CD14-positive monocyte (primary cell): ENCODE results near the gene RRBP1. TPM values are rescaled to one million over a fixed set of nuclear protein-coding genes. Genes with fewer than 3 reads are reported as not detected.

ENCODE experiments used
- DNase-seq, 3 donors: peaks; one replicate each; pipeline ENCODE4 v3.0.0-alpha.2; 2011 to 2022
- H2AFZ ChIP-seq: 2 replicates; pipeline ENCODE4 v1.6.0; 2012; ENCODE audit warnings: mild to moderate bottlenecking, low read depth, low read length, inconsistent platforms; ENCODE audit not compliant: insufficient read depth, poor library complexity, severe bottlenecking
- H3K27ac ChIP-seq, 2 donors: 1 replicate in 1 of 2; 2 replicates in 1 of 2; pipeline ENCODE4 v1.5.1; 2012 to 2013; ENCODE audit warnings: low read length in 2 of 2, control low read depth in 1 of 2, inconsistent platforms in 1 of 2, low read depth in 1 of 2, mild to moderate bottlenecking in 1 of 2
- H3K27me3 ChIP-seq, 2 donors: one replicate each; pipeline versions ENCODE4 v1.6.0 to v1.6.1; 2011 to 2013; ENCODE audit warnings: low read length in 2 of 2; ENCODE audit not compliant: control insufficient read depth in 2 of 2, insufficient read depth in 2 of 2
- H3K36me3 ChIP-seq, 2 donors: replicated peaks in 1 of 2; 1 replicate in 1 of 2; 2 replicates in 1 of 2; pipeline versions ENCODE4 v1.5.1 to v1.6.1; 2012 to 2013; ENCODE audit warnings: low read length in 2 of 2, control low read depth in 1 of 2, inconsistent platforms in 1 of 2, mild to moderate bottlenecking in 1 of 2; ENCODE audit not compliant: insufficient read depth in 2 of 2, control insufficient read depth in 1 of 2
- H3K4me1 ChIP-seq, 2 donors: 1 replicate in 1 of 2; 2 replicates in 1 of 2; pipeline versions ENCODE4 v1.5.1 to v1.6.1; 2012 to 2013; ENCODE audit warnings: low read length in 2 of 2, control low read depth in 1 of 2, inconsistent platforms in 1 of 2, mild to moderate bottlenecking in 1 of 2, moderate library complexity in 1 of 2; ENCODE audit not compliant: insufficient read depth in 2 of 2, control insufficient read depth in 1 of 2
- H3K4me2 ChIP-seq: replicated peaks from 2 replicates; pipeline ENCODE3; 2012; ENCODE audit warnings: low read length, moderate library complexity, mild to moderate bottlenecking; ENCODE audit not compliant: poor library complexity, severe bottlenecking; ENCODE audit errors: extremely low read depth
- H3K4me3 ChIP-seq, 3 experiments: fragments of 200-600 bp in 1 of 3; sonication (generic) in 1 of 3; replicated peaks in 1 of 3; 1 replicate in 2 of 3; 2 replicates in 1 of 3; pipeline ENCODE4 v1.5.1; 2011 to 2013; ENCODE audit warnings: low read length in 3 of 3, mild to moderate bottlenecking in 3 of 3, control low read depth in 2 of 3, low read depth in 2 of 3, inconsistent platforms in 1 of 3, moderate library complexity in 1 of 3
- H3K79me2 ChIP-seq: 2 replicates; pipeline ENCODE4 v1.6.0; 2012; ENCODE audit warnings: mild to moderate bottlenecking, control low read depth, inconsistent platforms, low read length, moderate library complexity; ENCODE audit not compliant: insufficient read depth
- H3K9ac ChIP-seq: 2 replicates; pipeline ENCODE4 v1.6.0; 2017; ENCODE audit warnings: low read length, mild to moderate bottlenecking; ENCODE audit not compliant: insufficient read depth, poor library complexity, severe bottlenecking
- H3K9me3 ChIP-seq, 2 donors: replicated peaks in 1 of 2; 1 replicate in 1 of 2; 2 replicates in 1 of 2; pipeline versions ENCODE4 v1.5.1 to v1.6.1; 2012 to 2013; ENCODE audit warnings: low read length in 2 of 2, control low read depth in 1 of 2; ENCODE audit not compliant: control insufficient read depth in 1 of 2, insufficient read depth in 1 of 2
- H4K20me1 ChIP-seq: 2 replicates; pipeline ENCODE4 v1.6.0; 2012; ENCODE audit warnings: mild to moderate bottlenecking, low read length, control low read depth, moderate library complexity; ENCODE audit not compliant: insufficient read depth
- H3K27ac Mint-ChIP-seq, 7 donors: one replicate each; pipeline ENCODE4 v1.8.0; 2020; ENCODE audit warnings: mild to moderate bottlenecking in 7 of 7, mixed read lengths in 7 of 7, moderate library complexity in 6 of 7, inconsistent platforms in 2 of 7
- H3K27me3 Mint-ChIP-seq, 3 donors: one replicate each; pipeline ENCODE4 v1.8.0; 2021 to 2022; ENCODE audit warnings: low read depth in 3 of 3, mild to moderate bottlenecking in 3 of 3, mixed read lengths in 3 of 3, moderate library complexity in 3 of 3, inconsistent platforms in 1 of 3
- H3K36me3 Mint-ChIP-seq, 2 donors: one replicate each; pipeline ENCODE4 v1.8.0; 2020; ENCODE audit warnings: mixed read lengths in 2 of 2, inconsistent platforms in 1 of 2, mild to moderate bottlenecking in 1 of 2
- H3K4me1 Mint-ChIP-seq: one replicate; pipeline ENCODE4 v1.8.0; 2020; ENCODE audit warnings: mild to moderate bottlenecking, mixed read lengths
- H3K4me3 Mint-ChIP-seq, 2 donors: one replicate each; pipeline ENCODE4 v1.8.0; 2020; ENCODE audit warnings: mild to moderate bottlenecking in 2 of 2, mixed read lengths in 2 of 2, moderate library complexity in 1 of 2
- H3K9me3 Mint-ChIP-seq, 7 donors: one replicate each; pipeline ENCODE4 v1.8.0; 2020 to 2022; ENCODE audit warnings: mixed read lengths in 7 of 7, mild to moderate bottlenecking in 6 of 7, moderate library complexity in 6 of 7, inconsistent platforms in 2 of 7
- CTCF ChIP-seq: fragments of 200-600 bp; IDR thresholded peaks from one replicate; pipeline ENCODE4 v1.8.0; 2022; ENCODE audit warnings: antibody characterized with exemption, mild to moderate bottlenecking
- WGBS: methylation state at CpG from one replicate; pipeline ENCODE4 v1.1.5; 2013; ENCODE audit warnings: missing lambda C conversion rate; ENCODE audit not compliant: insufficient coverage; 5-methylcytosine and 5-hydroxymethylcytosine counted together
- intact Hi-C, 2 donors: fragments of 100-400 bp; cut with micrococcal nuclease; formaldehyde crosslinking; loops; one replicate each; pipeline versions ENCODE4 v1.15.0 to v1.15.1; 2023
- polyA plus RNA-seq, 3 donors: library from polyadenylated mRNA; depleted of rRNA in 1 of 3; unstranded in 2 of 3; stranded (reverse) in 1 of 3; fragments of 300-500 nt in 2 of 3; fragments of >200 nt in 1 of 3; fragmentation: Illumina TruSeq in 2 of 3; gene quantifications; 1 replicate in 2 of 3; 2 replicates in 1 of 3; pipeline ENCODE4 v1.2.3, GENCODE V29; 2012 to 2021

Gene RRBP1
- polyA plus RNA-seq, 3 donors = 4.7 to 22.2 (median 7.5) TPM

GRCh38 chr20:17605131-17605660 lies 76.8 kb downstream of the RRBP1 start:
- intact Hi-C loops = no loop called here
- H3K4me3 Mint-ChIP-seq = no peak overlapping the region
- peaks cover 25 to 30% of the 10 kb centered on the region in 2 donors for H3K36me3 Mint-ChIP-seq
- no peaks in the 10 kb centered on the region for H3K27me3 ChIP-seq
- DNase-seq = no peak
- H3K4me3 ChIP-seq = no peak overlapping the region
- no peaks in the 10 kb centered on the region for H3K9me3 Mint-ChIP-seq
- H3K27ac ChIP-seq = no peak overlapping the region
- H3K4me1 Mint-ChIP-seq = peaks cover 3% of the 10 kb centered on the region
- H3K9ac ChIP-seq = no peak overlapping the region
- WGBS = 91% methylated on average over 2 of the region's 5 CpGs
- H4K20me1 ChIP-seq = no peaks in the 10 kb centered on the region
- no peaks in the 10 kb centered on the region for H3K27me3 Mint-ChIP-seq
- no peak overlapping the region for H3K4me2 ChIP-seq
- no peaks in the 10 kb centered on the region for H3K4me1 ChIP-seq
- H3K9me3 ChIP-seq = no peaks in the 10 kb centered on the region
- no peaks in the 10 kb centered on the region for H3K79me2 ChIP-seq
- TF ChIP-seq CTCF = no peak
- peak overlapping the region in 2 of 7 donors; percentile 10 to 13 for H3K27ac Mint-ChIP-seq
- no peak overlapping the region for H2AFZ ChIP-seq
- peaks cover 0 to 6% of the 10 kb centered on the region in 2 donors for H3K36me3 ChIP-seq

- Histone ChIP-seq H3K27ac (no peak overlapping the region), H3K36me3 (peaks cover 0 to 6% of the 10 kb centered on the region in 2 donors), H3K4me2 (no peak overlapping the region), H3K27me3 (no peaks in the 10 kb centered on the region), H3K9me3 (no peaks in the 10 kb centered on the region), H3K9ac (no peak overlapping the region), H3K4me1 (no peaks in the 10 kb centered on the region), H3K79me2 (no peaks in the 10 kb centered on the region), H3K4me3 (no peak overlapping the region), H4K20me1 (peaks cover 4% of the 10 kb centered on the region), H2AFZ (no peak overlapping the region)
- intact Hi-C loops = no loop called here
- H3K4me3 Mint-ChIP-seq = no peak overlapping the region
- no CpG with 5 or more reads among the region's 4 CpGs for WGBS
- no peaks in the 10 kb centered on the region for H3K27me3 Mint-ChIP-seq
- no peak for DNase-seq
- peaks cover 16 to 23% of the 10 kb centered on the region in 2 donors for H3K36me3 Mint-ChIP-seq
- no peaks in the 10 kb centered on the region for H3K4me1 Mint-ChIP-seq
- TF ChIP-seq CTCF = no peak
- H3K9me3 Mint-ChIP-seq = no peaks in the 10 kb centered on the region
- no peak overlapping the region for H3K27ac Mint-ChIP-seq
These were observed 79.5 kb downstream of the RRBP1 start for GRCh38 chr20:17602493-17602892.
